RWPE1 (cell line): ENCODE measurements around the gene ARMC5.
A peak's percentile ranks its signal among the peaks of the same experiment; 100 is the strongest.

ENCODE experiments used
- CTCF ChIA-PET: fragments of 350-600 bp; sonication (Branson Sonifier 250); formaldehyde crosslinking; extraction: SDS; loops from one replicate; lab custom pipeline; 2021; lab: Yijun Ruan, JAX
- POLR2A ChIA-PET: fragments of 400-600 bp; formaldehyde crosslinking; extraction: SDS; loops from one replicate; lab custom pipeline; 2020; ENCODE audit warnings: antibody characterized with exemption; ENCODE audit not compliant: low non-redundant PET; lab: Yijun Ruan, JAX
- DNase-seq: peaks from one replicate; pipeline ENCODE4 v3.0.0; 2012; ENCODE audit warnings: low spot score
- H3K27ac ChIP-seq: fragments of 450-650 bp; 2 replicates; pipeline ENCODE4 v1.5.1; 2017
- CTCF ChIP-seq: fragments of 450-650 bp; conservative IDR thresholded peaks from 2 replicates; pipeline ENCODE4 v1.5.1; 2017; ENCODE audit warnings: low read depth, mild to moderate bottlenecking

ARMC5 gene

GRCh38 chr16:31472709-31473203 lies 13.5 kb downstream of the ARMC5 start:
- ChIA-PET CTCF (interaction anchor here (0.6 to 1.1 kb wide), 2 partner anchors 12 to 19 kb away, joined by 5 to 6 read pairs; no protein-coding TSS in a partner anchor), POLR2A (interaction anchor here (0.6 kb wide), 1 partner anchor 35 kb away, joined by 3 read pairs; the partner anchor contains the start of gene RUSF1)
- peak overlapping the region; percentile 97 for H3K27ac ChIP-seq
- peak; percentile 95 for DNase-seq
- peak; percentile 74 for TF ChIP-seq CTCF

GRCh38 chr16:31473264-31473984 lies 14.1 kb downstream of the ARMC5 start:
- no peak for DNase-seq
- POLR2A ChIA-PET: interaction anchor here (0.6 kb wide), 1 partner anchor 35 kb away, joined by 3 read pairs; the partner anchor contains the start of gene RUSF1
- no peak for TF ChIP-seq CTCF
- CTCF ChIA-PET: interaction anchor here (0.6 kb wide), 1 partner anchor 18 kb away, joined by 5 read pairs; no protein-coding TSS in a partner anchor
- peak overlapping the region; percentile 97 for H3K27ac ChIP-seq

GRCh38 chr16:31474173-31474714 lies 14.9 kb downstream of the ARMC5 start:
- H3K27ac ChIP-seq: peak overlapping the region; percentile 97
- CTCF ChIA-PET: no interaction called here
- POLR2A ChIA-PET: no interaction called here
- no peak for DNase-seq
- TF ChIP-seq CTCF: no peak

- POLR2A ChIA-PET: no interaction called here
- TF ChIP-seq CTCF: no peak
- peak overlapping the region; percentile 97 for H3K27ac ChIP-seq
- CTCF ChIA-PET: interaction anchor here (0.7 kb wide), 1 partner anchor 14 kb away, joined by 4 read pairs; no protein-coding TSS in a partner anchor
- no peak for DNase-seq
Observed at GRCh38 chr16:31474773-31475738, 15.8 kb downstream of the ARMC5 start.

GRCh38 chr16:31475946-31476302 lies 16.6 kb downstream of the ARMC5 start:
- ChIA-PET POLR2A (no interaction called here), CTCF (interaction anchor here (0.7 kb wide), 1 partner anchor 15 kb away, joined by 4 read pairs; no protein-coding TSS in a partner anchor)
- no peak overlapping the region for H3K27ac ChIP-seq
- DNase-seq: no peak
- TF ChIP-seq CTCF: no peak
